ENCODE measurements around the gene MAPK8IP3.

MAPK8IP3 gene

GRCh38 chr16:1749152-1750117 is 43.4 kb downstream of the MAPK8IP3 start:
- no peaks in the 10 kb centered on the region for H3K27me3 ChIP-seq (ENCODE audit: control insufficient read depth, insufficient read depth, low read length)
- no peak overlapping the region for H3K4me3 ChIP-seq (ENCODE audit: low read length)
- no CpG with 5 or more reads among the region's 29 CpGs for WGBS (ENCODE audit: insufficient coverage, insufficient read length)
- H3K9me3 ChIP-seq (ENCODE audit: control insufficient read depth, insufficient read depth, low read length): no peaks in the 10 kb centered on the region
- DNase-seq (ENCODE audit: low read depth, low spot score): no peak
- peaks cover 13% of the 10 kb centered on the region for H3K36me3 ChIP-seq (ENCODE audit: control insufficient read depth, insufficient read depth, low read length)
- H3K27ac ChIP-seq (ENCODE audit: low read length): no peak overlapping the region
- no peaks in the 10 kb centered on the region for H3K4me1 ChIP-seq (ENCODE audit: control insufficient read depth, insufficient read depth, low read length)

GRCh38 chr16:1751946-1752345 is 46.0 kb downstream of the MAPK8IP3 start:
- Histone ChIP-seq H3K27ac (ENCODE audit: low read length) (no peak overlapping the region), H3K36me3 (ENCODE audit: control insufficient read depth, insufficient read depth, low read length) (peaks cover 9% of the 10 kb centered on the region)

DNA sequence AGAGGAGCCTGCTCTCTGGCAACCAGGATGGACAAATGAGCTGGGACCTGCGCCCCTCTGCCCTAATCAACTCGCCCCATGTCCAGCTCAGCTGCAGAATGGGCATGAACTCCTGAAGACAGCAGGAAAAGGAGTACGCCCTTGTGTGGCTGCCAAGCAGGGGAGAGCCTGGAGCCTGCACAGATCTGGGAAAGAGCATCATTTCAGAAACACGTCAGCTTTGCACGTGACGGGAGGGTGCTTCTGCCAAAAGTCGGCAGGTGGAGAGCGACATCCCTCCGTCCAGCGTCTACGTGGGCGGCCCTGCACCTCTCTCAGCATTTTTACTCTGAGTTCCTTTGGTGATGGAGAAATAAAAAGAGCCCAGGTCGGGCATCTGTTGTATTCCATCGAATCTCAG is 46.9 kb downstream of the MAPK8IP3 start:
- WGBS (ENCODE audit: insufficient coverage, insufficient read length): no CpG with 5 or more reads among the region's 14 CpGs
- Histone ChIP-seq H3K9me3 (ENCODE audit: control insufficient read depth, insufficient read depth, low read length) (no peaks in the 10 kb centered on the region), H3K27me3 (ENCODE audit: control insufficient read depth, insufficient read depth, low read length) (no peaks in the 10 kb centered on the region), H3K4me1 (ENCODE audit: control insufficient read depth, insufficient read depth, low read length) (no peaks in the 10 kb centered on the region), H3K27ac (ENCODE audit: low read length) (no peak overlapping the region), H3K4me3 (ENCODE audit: low read length) (no peak overlapping the region), H3K36me3 (ENCODE audit: control insufficient read depth, insufficient read depth, low read length) (peaks cover 12% of the 10 kb centered on the region)
- DNase-seq (ENCODE audit: low read depth, low spot score): no peak

More at GRCh38 chr16:1751946-1752345, 46.0 kb downstream of the MAPK8IP3 start:
- H3K4me1 ChIP-seq (ENCODE audit: control insufficient read depth, insufficient read depth, low read length): no peaks in the 10 kb centered on the region
- H3K9me3 ChIP-seq (ENCODE audit: control insufficient read depth, insufficient read depth, low read length): no peaks in the 10 kb centered on the region
- WGBS (ENCODE audit: insufficient coverage, insufficient read length): no CpG with 5 or more reads among the region's 16 CpGs
- H3K27me3 ChIP-seq (ENCODE audit: control insufficient read depth, insufficient read depth, low read length): no peaks in the 10 kb centered on the region
- DNase-seq (ENCODE audit: low read depth, low spot score): no peak
- no peak overlapping the region for H3K4me3 ChIP-seq (ENCODE audit: low read length)

DNA sequence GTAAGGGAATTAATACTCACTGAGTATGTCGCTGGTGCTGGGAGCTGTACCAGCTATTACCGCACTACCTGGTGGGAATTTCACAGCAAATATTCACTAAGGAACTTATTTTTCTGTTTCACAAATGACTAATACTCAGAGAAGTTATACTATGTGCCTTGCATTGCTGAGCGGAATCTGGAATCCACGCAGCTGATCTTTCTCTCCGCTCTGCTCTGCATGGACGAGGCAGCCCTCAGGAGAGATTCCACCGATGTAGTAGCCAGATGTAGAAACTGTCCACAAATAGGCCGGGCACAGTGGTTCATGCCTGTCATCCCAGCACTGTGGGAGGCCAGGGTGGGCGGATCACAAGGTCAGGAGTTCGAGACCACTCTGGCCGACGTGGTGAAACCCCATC is 48.2 kb downstream of the MAPK8IP3 start:
- no peak overlapping the region for H3K27ac ChIP-seq (ENCODE audit: low read length)
- H3K9me3 ChIP-seq (ENCODE audit: control insufficient read depth, insufficient read depth, low read length): no peaks in the 10 kb centered on the region
- no peak for DNase-seq (ENCODE audit: low read depth, low spot score)
- H3K36me3 ChIP-seq (ENCODE audit: control insufficient read depth, insufficient read depth, low read length): peaks cover 7% of the 10 kb centered on the region
- no peaks in the 10 kb centered on the region for H3K4me1 ChIP-seq (ENCODE audit: control insufficient read depth, insufficient read depth, low read length)
- H3K27me3 ChIP-seq (ENCODE audit: control insufficient read depth, insufficient read depth, low read length): no peaks in the 10 kb centered on the region
- WGBS (ENCODE audit: insufficient coverage, insufficient read length): no CpG with 5 or more reads among the region's 12 CpGs
- no peak overlapping the region for H3K4me3 ChIP-seq (ENCODE audit: low read length)

- Histone ChIP-seq H3K27ac (ENCODE audit: low read length) (no peak overlapping the region), H3K9me3 (ENCODE audit: control insufficient read depth, insufficient read depth, low read length) (no peaks in the 10 kb centered on the region), H3K4me1 (ENCODE audit: control insufficient read depth, insufficient read depth, low read length) (no peaks in the 10 kb centered on the region), H3K27me3 (ENCODE audit: control insufficient read depth, insufficient read depth, low read length) (no peaks in the 10 kb centered on the region), H3K4me3 (ENCODE audit: low read length) (no peak overlapping the region; the same call in 1 of the 2 replicates), H3K36me3 (ENCODE audit: control insufficient read depth, insufficient read depth, low read length) (peaks cover 7% of the 10 kb centered on the region)
- no peak for DNase-seq (ENCODE audit: low read depth, low spot score)
- no CpG with 5 or more reads among the region's 37 CpGs for WGBS (ENCODE audit: insufficient coverage, insufficient read length)
These were observed 51.9 kb downstream of the MAPK8IP3 start for GRCh38 chr16:1757714-1758461.

DNA sequence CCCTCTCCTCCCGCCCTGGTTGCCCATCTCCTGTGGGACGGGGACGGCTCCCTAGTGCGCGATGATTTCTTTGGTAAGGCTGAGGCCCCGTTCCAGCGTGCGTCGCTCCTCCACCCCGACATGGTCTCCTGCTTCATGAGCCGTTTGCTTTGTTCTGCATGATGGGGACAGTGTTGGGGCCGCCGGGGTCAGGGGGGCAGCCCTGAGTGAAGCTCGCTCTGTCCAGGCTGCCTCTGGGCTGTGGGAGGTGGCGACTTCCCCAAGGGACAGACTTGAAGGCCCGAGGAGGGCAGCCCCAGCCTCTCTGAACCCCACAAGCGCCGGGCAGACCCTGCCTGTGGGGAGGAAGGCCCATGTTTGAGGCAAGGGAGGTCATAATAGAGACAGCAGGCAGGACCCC is 52.9 kb downstream of the MAPK8IP3 start:
- H3K4me1 ChIP-seq (ENCODE audit: control insufficient read depth, insufficient read depth, low read length): 0 out of 2 replicates have a peak, but pooled peaks cover 1% of the 10 kb centered on the region
- no peaks in the 10 kb centered on the region for H3K9me3 ChIP-seq (ENCODE audit: control insufficient read depth, insufficient read depth, low read length)
- no peak overlapping the region for H3K27ac ChIP-seq (ENCODE audit: low read length)
- H3K36me3 ChIP-seq (ENCODE audit: control insufficient read depth, insufficient read depth, low read length): peaks cover 7% of the 10 kb centered on the region
- H3K4me3 ChIP-seq (ENCODE audit: low read length): no peak overlapping the region
- WGBS (ENCODE audit: insufficient coverage, insufficient read length): no CpG with 5 or more reads among the region's 18 CpGs
- H3K27me3 ChIP-seq (ENCODE audit: control insufficient read depth, insufficient read depth, low read length): no peaks in the 10 kb centered on the region
- DNase-seq (ENCODE audit: low read depth, low spot score): no peak

- no peak overlapping the region for H3K4me3 ChIP-seq (ENCODE audit: low read length)
- H3K4me1 ChIP-seq (ENCODE audit: control insufficient read depth, insufficient read depth, low read length): peaks cover 3% of the 10 kb centered on the region; the same call in 1 of the 2 replicates
- no peaks in the 10 kb centered on the region for H3K27me3 ChIP-seq (ENCODE audit: control insufficient read depth, insufficient read depth, low read length)
- no peak overlapping the region for H3K27ac ChIP-seq (ENCODE audit: low read length)
- H3K36me3 ChIP-seq (ENCODE audit: control insufficient read depth, insufficient read depth, low read length): peaks cover 7% of the 10 kb centered on the region
- H3K9me3 ChIP-seq (ENCODE audit: control insufficient read depth, insufficient read depth, low read length): no peaks in the 10 kb centered on the region
- DNase-seq (ENCODE audit: low read depth, low spot score): no peak
- WGBS (ENCODE audit: insufficient coverage, insufficient read length): no CpG with 5 or more reads among the region's 21 CpGs
These were observed 53.5 kb downstream of the MAPK8IP3 start for GRCh38 chr16:1759511-1759910.

- no peak overlapping the region for H3K4me3 ChIP-seq (ENCODE audit: low read length)
- H3K36me3 ChIP-seq (ENCODE audit: control insufficient read depth, insufficient read depth, low read length): peaks cover 11% of the 10 kb centered on the region
- H3K9me3 ChIP-seq (ENCODE audit: control insufficient read depth, insufficient read depth, low read length): no peaks in the 10 kb centered on the region
- H3K27me3 ChIP-seq (ENCODE audit: control insufficient read depth, insufficient read depth, low read length): no peaks in the 10 kb centered on the region
- WGBS (ENCODE audit: insufficient coverage, insufficient read length): no CpG with 5 or more reads among the region's 15 CpGs
- no peak overlapping the region for H3K27ac ChIP-seq (ENCODE audit: low read length)
- no peak for DNase-seq (ENCODE audit: low read depth, low spot score)
- peaks cover 4% of the 10 kb centered on the region; the same call in 1 of the 2 replicates for H3K4me1 ChIP-seq (ENCODE audit: control insufficient read depth, insufficient read depth, low read length)
These were observed 54.9 kb downstream of the MAPK8IP3 start for GRCh38 chr16:1760911-1761310.

DNA sequence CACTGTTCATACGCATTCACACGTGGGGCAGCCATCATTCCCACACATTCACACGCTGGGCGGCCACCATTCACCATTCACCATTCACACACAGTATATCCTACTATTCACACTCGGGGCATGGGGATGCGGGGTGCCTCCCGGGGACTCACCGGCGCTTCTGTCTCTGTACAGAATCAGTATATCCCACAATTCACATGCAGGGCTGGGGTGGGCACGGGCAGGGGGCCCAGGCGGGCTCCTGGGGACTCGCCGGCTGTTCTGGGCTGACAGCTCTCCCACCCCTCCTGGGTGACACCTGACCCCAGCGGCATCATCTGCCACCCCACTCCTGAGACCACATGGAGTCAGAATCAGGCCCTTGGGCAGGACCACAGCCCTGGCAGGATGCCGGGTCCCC is 55.8 kb downstream of the MAPK8IP3 start:
- Histone ChIP-seq H3K4me3 (ENCODE audit: low read length) (no peak overlapping the region), H3K9me3 (ENCODE audit: control insufficient read depth, insufficient read depth, low read length) (no peaks in the 10 kb centered on the region), H3K4me1 (ENCODE audit: control insufficient read depth, insufficient read depth, low read length) (peaks cover 4% of the 10 kb centered on the region; the same call in 1 of the 2 replicates), H3K27ac (ENCODE audit: low read length) (no peak overlapping the region), H3K27me3 (ENCODE audit: control insufficient read depth, insufficient read depth, low read length) (no peaks in the 10 kb centered on the region), H3K36me3 (ENCODE audit: control insufficient read depth, insufficient read depth, low read length) (peaks cover 16% of the 10 kb centered on the region)
- no peak for DNase-seq (ENCODE audit: low read depth, low spot score)
- WGBS (ENCODE audit: insufficient coverage, insufficient read length): no CpG with 5 or more reads among the region's 15 CpGs

- no peak overlapping the region for H3K27ac ChIP-seq (ENCODE audit: low read length)
- no CpG with 5 or more reads among the region's 30 CpGs for WGBS (ENCODE audit: insufficient coverage, insufficient read length)
- H3K9me3 ChIP-seq (ENCODE audit: control insufficient read depth, insufficient read depth, low read length): no peaks in the 10 kb centered on the region
- peaks cover 4% of the 10 kb centered on the region; the same call in 1 of the 2 replicates for H3K4me1 ChIP-seq (ENCODE audit: control insufficient read depth, insufficient read depth, low read length)
- H3K4me3 ChIP-seq (ENCODE audit: low read length): no peak overlapping the region
- DNase-seq (ENCODE audit: low read depth, low spot score): no peak
- peaks cover 17% of the 10 kb centered on the region for H3K36me3 ChIP-seq (ENCODE audit: control insufficient read depth, insufficient read depth, low read length)
- H3K27me3 ChIP-seq (ENCODE audit: control insufficient read depth, insufficient read depth, low read length): no peaks in the 10 kb centered on the region
These were observed 56.3 kb downstream of the MAPK8IP3 start for GRCh38 chr16:1762196-1762878.
